Heart left ventricle (tissue), 13 donors: ENCODE measurements around the gene CDK18.

ENCODE experiments used
- POLR2A ChIP-seq, 2 donors: fragments of 450-650 bp; IDR thresholded peaks; one replicate each; pipeline ENCODE4 v1.6.1; 2017; ENCODE audit warnings: antibody characterized with exemption in 2 of 2, mild to moderate bottlenecking in 2 of 2, moderate library complexity in 2 of 2
- TF ChIP-seq, protein P1 (sequence below), 12 donors: fragments of 200-600 bp; sonication (generic) in 4 of 12; IDR thresholded peaks; one replicate each; pipeline versions ENCODE4 v1.5.0 to v1.8.0; 2018 to 2022; ENCODE audit warnings: antibody characterized with exemption in 12 of 12, mild to moderate bottlenecking in 5 of 12
- donor health status: ischemic (EF 13 %, LVEDD 7.1; RV severe dilation, severe dysfunction).
- donor health status: DM: no; HTN: yes; CAD: no.
- donor health status: DM: no; HTN: no; CAD: no.
- donor health status: ischemic (EF 25% LVEDD 6.9; RV normal size, moderate dysfunction).
- donor health status: ischemic (EF 25% LVEDD 5.7; RV mildly dilated, moderate dysfunction).
- donor health status: ischemic (EF 35%, LVEDD 5.7; RV mildly dilated, moderate dysfunction).
- donor health status: nonischemic (EF 11% LVEDD 7.7; RV severe dilation, severe dysfunction).
- donor health status: DM: yes; HTN: yes; CAD: no.
- donor health status: PGD.
- donor health status: ischemic (EF 29% LVEDD 5.4; RV normal size, mild dysfunction).
- donor health status: nonischemic (EF 23%, LVEDD 6.1; RV moderate dilation, normal function).

DNA sequence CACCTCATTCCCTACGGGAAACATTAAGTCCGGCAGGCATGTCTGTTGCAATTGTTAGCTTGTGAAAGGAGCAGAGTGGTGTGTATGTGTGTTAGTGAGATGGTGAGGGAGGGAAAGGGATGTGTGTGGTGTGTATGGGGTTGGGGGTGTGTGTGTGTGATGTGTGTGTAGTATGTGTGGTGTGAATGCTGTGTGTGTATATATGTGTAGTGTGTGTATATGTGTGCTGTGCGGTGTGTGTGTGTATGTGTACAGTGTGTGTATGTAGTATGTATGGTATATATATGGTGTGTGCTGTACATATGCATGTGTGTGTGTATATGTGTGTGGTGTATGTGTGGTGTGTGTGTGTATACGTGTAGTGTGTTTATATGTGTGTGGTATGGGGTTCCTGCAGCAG is 27.8 kb upstream of the CDK18 start:
- no peak for TF ChIP-seq POLR2A (IDR thresholded peaks at IDR 0.05)
- TF ChIP-seq, protein P1, sequence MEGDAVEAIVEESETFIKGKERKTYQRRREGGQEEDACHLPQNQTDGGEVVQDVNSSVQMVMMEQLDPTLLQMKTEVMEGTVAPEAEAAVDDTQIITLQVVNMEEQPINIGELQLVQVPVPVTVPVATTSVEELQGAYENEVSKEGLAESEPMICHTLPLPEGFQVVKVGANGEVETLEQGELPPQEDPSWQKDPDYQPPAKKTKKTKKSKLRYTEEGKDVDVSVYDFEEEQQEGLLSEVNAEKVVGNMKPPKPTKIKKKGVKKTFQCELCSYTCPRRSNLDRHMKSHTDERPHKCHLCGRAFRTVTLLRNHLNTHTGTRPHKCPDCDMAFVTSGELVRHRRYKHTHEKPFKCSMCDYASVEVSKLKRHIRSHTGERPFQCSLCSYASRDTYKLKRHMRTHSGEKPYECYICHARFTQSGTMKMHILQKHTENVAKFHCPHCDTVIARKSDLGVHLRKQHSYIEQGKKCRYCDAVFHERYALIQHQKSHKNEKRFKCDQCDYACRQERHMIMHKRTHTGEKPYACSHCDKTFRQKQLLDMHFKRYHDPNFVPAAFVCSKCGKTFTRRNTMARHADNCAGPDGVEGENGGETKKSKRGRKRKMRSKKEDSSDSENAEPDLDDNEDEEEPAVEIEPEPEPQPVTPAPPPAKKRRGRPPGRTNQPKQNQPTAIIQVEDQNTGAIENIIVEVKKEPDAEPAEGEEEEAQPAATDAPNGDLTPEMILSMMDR (IDR thresholded peaks at IDR 0.05), result no peak
